DMS79 (cell line): ENCODE measurements around the gene TEX2.
"Not testable (repeated sequence)": the region's sequence is repeated elsewhere in the genome, so short reads cannot be mapped to it uniquely, and the experiment has no call there.

Source experiments
- DNase-seq: peaks from one replicate; lab custom pipeline; 2025; lab: John Stamatoyannopoulos, UW

TEX2 gene

DNA sequence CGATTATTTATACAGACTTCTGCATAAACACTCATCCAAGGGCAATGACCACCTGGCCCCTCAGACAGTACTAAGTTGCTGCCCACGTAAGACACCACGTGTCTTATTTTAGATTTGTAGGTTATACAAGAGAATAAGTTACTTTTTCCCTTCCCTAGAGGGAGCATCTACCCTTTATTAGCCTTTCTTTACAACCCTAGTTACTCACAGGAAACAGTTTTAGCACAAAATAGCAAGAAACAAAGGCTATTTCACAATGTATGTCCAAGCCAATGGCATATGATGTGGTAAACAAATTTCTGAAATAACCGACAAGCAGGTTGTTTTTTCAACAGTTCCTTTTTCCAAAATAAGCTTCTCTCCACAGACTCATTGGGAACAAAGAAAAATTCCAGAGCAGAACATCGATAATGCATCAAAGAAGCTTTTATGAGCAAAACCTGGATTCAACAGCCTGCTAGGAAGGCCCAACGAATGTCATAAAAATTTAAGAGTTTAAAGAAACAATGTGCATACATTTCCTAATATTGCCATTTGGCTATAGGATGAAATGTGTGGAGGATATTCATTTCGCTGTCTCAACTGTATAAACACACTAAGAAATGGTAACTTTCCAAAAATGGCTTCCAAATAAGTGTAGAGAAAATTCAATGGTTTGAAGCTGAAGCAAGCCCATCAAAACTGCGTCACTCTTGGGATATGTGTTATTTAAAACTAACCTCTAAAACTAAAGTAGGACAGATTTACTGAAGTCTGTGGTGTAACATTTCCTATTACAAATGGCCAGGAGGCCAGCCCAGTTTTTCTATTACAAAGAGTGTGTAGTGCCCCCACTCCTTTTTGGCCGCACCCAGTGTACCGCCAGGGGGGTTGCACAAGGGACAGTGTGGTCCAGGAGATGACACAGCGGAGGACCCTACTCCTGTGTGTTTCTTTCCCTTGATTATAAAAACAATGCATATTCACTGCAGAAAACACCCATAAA lies 82.7 kb downstream of the TEX2 start:
- no peak for DNase-seq

GRCh38 chr17:64179024-64179423 lies 84.0 kb downstream of the TEX2 start:
- DNase-seq: not testable (repeated sequence)

GRCh38 chr17:64178011-64178825 lies 84.8 kb downstream of the TEX2 start:
- DNase-seq: no peak

DNA sequence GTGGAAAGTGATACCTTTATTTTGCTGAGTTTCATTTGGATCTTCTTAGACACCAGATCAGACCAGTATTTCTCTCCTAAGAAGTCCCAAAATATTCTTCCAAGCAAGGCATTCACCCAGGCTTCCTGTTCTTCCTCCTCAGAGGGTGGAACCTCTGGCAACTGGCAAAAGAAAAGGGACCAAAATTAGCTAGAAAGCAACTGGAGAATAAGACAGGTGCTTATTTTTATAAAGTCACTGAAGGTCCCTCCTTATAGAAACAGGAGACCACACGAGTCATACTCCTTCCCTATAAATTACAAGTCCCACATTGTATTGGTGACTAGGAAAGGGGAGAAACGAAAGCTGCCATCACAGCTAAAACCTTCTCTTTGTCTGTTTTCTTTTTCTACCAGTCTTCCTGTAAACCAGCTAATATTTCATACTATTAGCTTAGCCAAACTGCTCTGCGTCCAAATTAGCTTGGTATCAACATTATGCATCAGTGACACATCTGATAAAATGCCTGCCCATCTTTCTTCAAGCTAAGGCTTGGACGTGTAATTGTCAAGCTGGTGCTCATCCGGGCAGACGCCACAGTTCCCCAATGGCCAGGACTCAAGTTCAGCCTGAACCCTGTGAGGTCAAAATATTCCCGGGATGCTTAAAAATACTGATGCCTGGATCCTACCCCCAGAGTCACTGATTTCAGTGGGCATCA lies 85.6 kb downstream of the TEX2 start:
- no peak for DNase-seq

DNA sequence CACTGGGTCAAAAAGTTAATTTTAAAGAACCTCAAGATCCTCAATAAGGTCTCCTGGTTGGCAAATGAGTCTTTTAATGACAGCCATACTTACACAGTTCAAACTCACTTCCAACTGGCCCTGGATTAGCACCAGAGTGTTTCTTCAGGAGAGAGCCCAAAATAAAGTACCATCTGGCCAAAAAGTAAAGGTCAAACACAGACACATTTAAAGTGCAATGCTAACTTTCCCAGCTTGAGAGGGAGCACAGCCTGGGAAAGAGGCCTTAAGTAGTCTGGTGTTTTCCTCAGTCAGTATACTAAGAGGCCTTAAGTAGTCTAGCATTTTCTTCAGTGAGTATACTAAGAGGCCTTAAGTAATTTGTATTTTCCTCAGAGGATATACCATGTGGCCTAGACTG lies 86.5 kb downstream of the TEX2 start:
- no peak for DNase-seq

GRCh38 chr17:64174686-64175456 lies 88.2 kb downstream of the TEX2 start:
- DNase-seq: peak; percentile 48

- DNase-seq: no peak
These were observed 89.4 kb downstream of the TEX2 start for GRCh38 chr17:64173646-64174045.

GRCh38 chr17:64172510-64172909 lies 90.5 kb downstream of the TEX2 start:
- DNase-seq: no peak

DNA sequence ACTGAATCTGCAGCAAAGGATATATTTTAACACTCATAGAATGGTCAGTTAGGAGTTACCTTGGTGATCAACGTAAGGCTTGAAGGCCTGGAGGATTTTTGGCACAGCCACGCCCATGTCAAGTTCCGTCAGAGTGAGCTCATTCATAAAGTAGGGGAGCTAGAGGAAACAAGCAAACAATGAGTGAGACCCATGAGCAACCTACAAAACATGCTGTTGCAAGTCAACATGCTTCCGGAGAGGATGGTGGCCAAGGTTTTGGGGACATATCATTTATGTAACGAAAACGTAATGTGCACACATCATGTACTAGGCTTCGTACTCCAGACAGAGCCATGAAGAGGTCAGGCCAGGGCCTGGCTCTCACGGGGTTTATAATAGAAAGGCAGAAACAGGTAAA lies 92.0 kb downstream of the TEX2 start:
- no peak for DNase-seq

DNA sequence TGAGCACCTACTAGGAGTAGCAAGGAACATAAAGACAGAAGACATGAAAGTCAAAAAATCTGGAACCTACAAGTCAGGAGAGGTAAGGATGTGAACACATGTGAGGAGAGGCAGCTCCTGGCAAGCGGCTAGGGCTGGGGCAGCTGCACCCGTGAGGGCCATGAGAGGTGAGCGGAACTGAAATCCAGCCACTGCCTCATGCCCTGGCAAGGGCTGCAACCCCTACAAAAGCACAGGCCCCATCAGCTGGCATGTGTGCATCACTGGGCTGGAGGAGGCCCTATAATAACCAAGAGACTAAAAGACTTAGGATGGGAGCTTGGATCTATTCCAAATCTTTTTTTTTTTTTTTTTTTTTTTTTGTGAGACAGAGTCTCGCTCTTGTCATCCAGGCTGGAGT lies 92.8 kb downstream of the TEX2 start:
- DNase-seq: no peak

- not testable (repeated sequence) for DNase-seq
These were observed 95.4 kb downstream of the TEX2 start for GRCh38 chr17:64167666-64168065.

- no peak for DNase-seq
These were observed 96.2 kb downstream of the TEX2 start for GRCh38 chr17:64166876-64167275.

- no peak for DNase-seq
These were observed 97.7 kb downstream of the TEX2 start for GRCh38 chr17:64165347-64165746.

DNA sequence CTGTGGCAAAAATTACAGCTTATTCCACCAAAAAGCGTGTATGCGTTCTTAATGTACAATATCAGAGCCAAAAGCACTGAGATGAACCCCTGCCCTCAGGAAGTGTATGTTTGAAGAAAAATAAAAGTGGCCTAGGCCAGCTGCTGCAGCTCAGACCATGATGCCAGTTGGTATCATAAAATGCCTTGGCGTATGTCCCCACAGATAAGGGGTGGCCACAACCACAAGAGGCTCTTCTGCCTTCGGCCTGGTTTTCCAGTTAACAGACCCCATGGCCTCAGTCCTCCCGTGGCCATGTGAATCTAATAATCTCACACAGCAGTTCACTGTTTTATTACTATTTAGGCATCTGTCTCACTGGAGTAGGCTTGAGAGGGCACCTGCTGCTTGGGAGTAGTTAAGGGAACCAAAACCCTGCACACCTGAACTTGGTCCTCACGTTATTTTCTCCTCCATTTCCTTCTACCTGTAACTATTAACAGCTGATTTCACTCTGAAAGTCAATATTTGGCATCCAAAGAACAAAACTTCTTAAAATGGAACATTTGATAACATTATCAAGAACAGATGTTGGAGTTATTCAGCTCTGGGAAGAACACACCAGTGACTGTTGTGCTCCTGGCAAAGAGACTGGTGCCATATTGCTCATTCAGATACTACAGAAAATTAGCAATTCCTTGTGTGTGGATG lies 98.3 kb downstream of the TEX2 start:
- DNase-seq: no peak

- no peak for DNase-seq
These were observed 99.6 kb downstream of the TEX2 start for GRCh38 chr17:64163468-64163867.

DNA sequence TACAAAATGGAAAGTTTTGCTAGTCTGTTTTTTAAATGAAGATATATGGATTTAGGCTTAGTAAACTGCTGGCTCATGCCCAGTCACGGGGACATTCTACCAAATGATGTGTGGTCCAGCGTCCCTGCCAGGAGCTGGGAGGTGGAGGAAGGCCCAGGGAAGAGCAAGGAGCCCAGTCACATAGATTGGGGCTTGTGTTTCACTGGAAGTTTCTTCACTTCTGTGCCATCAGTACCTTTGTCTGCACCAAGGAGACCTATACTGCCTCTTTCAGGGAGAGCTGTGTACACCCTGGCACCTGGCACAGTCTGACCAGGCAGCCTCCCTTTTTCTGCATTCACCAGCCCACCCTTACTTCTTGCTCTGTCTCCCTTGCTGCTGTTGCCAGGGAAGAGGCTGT lies 100.5 kb downstream of the TEX2 start:
- no peak for DNase-seq

- DNase-seq: no peak
These were observed 101.5 kb downstream of the TEX2 start for GRCh38 chr17:64161380-64162176.

- no peak for DNase-seq
These were observed 102.7 kb downstream of the TEX2 start for GRCh38 chr17:64160378-64160777.

DNA sequence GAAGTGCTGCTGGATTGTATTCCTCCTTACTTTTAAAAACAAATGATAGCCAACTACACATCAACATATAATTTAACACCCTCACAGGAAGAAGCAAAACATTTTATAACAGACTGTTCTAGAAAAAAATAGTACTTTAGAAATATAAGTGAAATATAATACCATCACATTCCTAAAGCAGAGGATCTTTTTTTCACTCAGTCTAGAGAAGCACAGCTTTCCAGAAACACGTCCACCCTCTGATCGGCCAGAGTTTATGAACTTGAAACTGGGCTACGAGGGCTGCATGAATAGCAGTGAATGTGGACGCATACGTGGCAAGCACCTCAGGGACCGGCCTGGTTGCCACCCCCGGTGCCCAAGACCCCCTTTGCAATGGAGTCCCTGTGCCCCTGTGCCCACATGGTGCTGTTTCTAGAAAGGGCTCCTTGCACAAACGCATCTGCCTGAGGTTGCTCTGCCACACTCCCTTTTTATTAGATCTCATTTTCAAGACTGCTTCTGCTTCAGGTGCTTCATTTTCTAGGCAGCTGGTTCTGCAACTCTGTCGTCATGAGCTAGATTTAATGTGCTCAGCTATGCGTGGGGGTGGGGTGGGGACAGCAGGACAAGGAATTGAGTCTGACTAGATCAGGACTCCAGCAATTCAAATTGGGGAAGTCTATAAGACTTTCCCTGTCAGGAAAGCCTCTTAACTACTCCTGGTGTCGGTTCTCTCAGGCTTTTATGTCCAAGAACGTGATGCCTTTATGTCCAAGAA lies 104.0 kb downstream of the TEX2 start:
- no peak for DNase-seq
